Islet precursor cell (in vitro differentiated cells): ENCODE measurements around the gene ITLN1.

ENCODE experiments used
- DNase-seq: peaks from one replicate; pipeline ENCODE4 v3.0.0-alpha.2; 2018

The ITLN1 gene

DNA sequence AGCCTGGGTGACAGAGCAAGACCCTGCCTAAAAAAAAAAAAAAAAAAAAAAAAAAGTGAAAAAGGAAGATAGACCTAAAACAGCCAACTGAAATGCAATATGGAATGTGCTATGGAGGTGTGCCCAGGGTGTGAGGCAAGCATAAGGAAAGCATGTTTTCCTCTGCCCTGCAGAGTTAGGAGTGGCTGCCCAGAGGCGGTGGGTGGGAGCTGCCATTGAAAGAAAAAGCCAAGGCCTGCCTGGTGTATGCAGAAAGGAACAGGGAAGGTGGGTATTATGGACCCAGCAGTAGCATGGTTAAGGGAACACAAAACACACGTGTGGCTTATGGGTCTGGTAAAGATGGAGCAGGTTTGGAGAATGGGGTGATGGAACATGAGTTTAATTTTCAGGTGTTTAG is 31.2 kb downstream of the ITLN1 start:
- no peak for DNase-seq

DNA sequence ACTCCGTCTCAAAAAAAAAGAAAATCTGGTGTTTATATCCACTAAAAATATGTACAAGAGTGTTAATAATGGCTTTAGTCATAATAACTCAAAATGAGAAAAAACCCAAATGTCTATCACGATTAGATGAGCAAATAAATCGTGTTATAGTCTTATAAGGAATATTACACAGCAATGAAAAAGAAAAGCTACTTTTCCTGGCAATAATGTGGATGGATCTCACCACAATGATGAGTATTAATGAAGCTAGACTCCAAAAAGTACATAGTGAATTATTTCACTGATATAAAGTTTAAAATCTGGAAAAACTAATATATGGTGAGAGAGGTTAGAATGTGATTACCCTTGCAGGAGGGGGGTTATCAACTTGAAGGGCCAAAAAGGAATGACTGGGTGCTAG is 32.0 kb downstream of the ITLN1 start:
- no peak for DNase-seq

DNA sequence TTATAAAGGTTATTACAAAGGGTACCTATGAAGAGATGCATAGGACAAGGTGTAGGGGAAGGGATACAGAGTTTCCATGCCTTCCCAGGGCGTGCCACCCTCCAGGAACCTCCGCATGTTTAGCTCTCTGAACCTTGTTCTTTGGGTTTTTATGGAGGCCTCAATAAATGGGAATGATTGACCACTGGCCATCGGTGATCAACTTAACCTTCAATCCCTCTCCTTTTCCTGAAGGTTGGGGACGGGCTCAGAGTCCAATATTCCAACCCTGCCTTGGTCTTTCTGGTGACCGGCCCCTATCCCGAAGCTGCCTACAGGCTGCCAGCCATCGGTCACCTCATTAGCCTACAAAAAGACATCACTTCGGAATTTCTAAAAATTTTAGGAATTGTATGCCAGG is 34.0 kb downstream of the ITLN1 start:
- DNase-seq = no peak

DNA sequence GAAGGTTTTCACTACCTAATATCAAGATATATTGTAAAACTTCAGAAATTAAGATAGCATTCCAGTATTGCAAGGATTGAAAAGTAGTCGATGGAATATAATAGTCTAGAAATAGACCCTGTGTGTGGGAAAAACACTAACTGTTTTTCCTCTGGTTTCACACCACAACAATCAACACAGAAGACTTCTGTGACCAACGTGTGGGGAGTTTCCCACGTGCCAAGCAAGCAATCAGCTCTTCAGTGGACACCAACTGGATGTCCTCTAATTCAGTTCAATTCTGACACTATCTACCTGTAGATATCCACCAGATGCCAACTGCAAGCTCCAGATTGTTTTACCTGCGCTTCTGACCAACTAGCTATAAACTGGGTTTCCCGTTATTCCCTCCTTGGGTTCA is 34.4 kb downstream of the ITLN1 start:
- no peak for DNase-seq

DNA sequence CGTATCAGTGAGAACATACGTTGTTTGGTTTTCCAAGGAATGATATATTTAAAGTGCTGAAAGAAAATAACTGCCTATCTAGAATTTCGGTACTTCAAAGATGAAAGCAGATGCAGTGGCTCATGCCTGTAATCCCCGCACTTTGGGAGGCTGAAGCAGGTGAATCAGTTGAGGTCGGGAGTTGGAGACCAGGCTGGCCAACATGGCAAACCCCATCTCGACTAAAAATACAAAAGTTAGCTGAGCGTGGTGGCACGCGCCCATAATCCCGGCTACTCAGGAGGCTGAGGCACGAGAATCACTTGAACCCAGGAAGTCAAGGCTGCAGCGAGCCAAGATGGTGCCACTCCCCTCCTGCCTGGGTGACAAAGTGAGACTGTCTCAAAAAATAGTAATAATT is 38.7 kb downstream of the ITLN1 start:
- DNase-seq = no peak

DNA sequence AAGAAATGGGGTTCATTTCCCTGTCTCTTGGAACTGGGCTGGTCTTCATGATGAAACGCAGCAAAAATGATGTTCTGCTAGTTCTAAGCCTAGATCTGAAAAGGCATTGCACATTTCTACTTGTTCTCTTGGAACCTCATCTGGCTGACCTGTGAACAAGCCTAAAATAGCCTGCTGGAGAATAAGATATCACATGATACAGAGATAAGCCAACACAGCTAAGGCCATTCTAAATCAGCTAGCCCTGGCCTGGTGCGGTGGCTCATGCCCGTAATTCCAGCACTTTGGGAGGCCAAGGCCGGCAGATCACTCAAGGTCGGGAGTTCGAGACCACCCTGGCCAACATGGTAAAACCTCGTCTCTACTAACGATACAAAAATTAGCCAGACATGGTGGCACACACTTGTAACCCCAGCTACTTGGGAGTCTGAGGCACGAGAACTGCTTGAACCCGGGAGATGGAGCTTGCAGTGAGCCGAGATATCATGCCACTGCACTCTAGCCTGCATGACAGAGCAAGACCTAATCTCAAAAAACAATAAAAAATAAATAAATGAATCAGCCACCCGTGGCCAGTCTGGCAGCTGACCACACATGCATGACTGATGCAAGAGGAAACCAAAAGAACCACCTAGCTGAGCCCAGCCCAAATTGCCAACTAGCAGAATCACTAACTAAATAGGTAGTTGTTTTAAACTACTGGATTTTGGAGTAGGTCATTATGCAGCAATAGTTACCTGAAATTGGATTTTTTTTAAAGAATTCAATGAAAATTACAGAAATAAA is 40.3 kb downstream of the ITLN1 start:
- peak; percentile 16 for DNase-seq

DNA sequence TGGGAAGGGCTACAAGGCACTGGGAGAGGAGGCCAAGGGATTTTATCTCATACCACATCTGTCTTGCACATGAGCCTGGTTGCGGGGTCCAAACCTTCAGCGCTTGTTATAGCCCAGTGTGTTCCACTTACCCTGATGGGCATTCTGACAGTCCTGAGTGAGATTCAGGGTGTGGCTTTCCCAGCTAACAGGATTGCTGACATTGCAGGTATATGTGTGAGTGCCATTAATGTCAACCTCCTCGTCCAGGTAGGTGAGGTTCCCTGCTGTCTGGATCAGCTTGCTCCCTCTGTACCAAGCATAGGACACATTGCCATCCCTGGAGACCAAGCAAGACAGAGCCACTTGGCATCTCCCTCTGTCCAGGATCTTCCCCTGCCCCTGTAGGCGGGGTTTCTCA is 43.9 kb downstream of the ITLN1 start:
- DNase-seq = peak; percentile 48

DNA sequence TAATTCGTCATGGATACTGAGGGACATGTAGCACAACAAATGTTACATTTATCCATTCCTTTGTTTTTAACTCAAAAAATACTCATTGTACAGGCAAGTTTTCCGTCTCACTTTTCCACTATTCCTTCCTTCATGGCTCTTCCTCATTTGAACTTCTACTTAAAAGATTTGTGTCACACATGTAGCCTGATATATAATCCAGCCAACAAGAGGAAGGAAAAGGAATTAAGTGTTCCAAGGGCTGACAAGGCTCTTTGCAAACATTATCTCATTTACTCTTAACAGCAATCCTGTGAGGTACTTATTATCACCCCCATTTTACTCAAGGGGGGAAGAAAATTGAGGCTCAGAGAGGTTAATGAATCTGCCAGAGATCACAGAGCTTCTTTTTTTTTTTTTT is 45.2 kb downstream of the ITLN1 start:
- no peak for DNase-seq

DNA sequence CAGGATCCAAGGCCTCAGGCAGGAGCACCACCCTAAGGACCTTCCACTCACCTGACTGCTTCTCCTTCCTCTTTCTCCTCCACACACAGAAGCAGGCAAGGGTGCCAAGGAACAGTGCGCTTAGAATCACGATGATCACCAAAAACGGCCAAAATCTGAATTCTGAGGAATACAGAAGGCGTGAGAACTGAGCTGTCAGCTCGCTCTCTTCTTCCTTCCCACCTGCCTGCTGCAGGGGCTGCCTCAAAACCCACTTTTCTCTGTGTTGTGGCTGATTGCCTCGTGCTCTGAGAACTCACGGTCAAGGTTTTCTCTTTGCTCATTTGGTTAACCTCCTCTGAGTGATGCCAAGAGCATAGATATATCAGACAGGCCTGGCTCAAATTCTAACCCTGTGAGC is 46.1 kb downstream of the ITLN1 start:
- peak; percentile 28 for DNase-seq

DNA sequence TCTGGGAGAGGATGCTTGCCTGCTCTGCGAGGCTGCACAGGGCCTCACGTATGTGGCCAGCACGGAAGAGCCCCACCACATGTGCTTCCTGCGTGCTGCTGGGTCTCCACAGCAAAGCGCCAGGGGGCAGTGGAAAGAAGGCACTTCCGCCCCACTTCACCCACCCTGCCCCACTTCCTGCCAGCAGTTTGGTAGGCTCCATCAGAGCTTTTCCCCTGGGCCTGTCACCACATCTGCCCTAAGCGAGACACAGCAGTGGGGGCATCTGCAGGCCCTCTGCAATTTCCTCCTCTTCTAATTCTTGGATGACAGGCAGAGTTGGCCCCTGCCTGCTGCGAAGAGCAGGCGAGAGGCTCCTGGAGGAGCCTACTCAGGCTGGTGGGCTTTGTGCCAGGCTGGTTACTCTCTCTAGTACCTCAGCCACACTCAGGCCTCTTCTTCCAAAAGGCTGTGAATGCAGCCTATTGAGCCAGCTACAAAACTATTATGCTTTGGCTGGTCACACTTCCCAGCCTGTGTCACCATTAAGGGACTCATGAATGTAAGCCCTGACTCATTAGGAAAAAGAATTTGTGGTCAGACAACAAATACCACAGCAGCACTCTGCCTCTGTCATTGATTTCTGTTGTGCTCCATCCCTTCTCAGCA is 47.3 kb downstream of the ITLN1 start:
- peak; percentile 75 for DNase-seq

DNA sequence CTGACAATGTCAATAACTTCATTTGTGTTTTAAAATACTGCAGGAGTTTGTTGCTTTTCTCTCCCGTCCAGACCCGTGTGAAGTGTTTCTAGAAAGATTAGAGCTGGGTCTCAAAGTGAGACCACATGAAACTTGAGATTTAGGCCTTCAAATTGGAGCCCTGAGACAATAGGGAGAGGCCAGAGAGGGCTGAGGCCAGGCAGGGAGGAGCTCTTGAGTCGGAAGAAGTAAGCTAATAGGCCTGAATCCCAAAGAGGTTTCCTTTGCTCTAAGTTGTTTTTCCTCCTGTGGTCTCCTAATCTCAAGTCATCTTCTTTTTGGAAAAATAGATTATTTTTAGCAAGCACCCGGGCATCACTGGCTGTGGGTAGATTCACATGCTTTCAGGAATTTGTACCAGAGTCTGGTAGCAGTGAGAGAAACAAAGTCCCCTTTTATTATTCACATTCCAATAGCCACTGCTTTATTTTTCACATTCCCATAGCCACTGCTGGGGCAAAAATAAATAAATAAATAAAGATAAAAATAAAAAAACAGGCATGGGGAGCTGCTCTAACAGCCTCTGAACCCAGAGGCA is 47.9 kb downstream of the ITLN1 start:
- DNase-seq = peak; percentile 22

DNA sequence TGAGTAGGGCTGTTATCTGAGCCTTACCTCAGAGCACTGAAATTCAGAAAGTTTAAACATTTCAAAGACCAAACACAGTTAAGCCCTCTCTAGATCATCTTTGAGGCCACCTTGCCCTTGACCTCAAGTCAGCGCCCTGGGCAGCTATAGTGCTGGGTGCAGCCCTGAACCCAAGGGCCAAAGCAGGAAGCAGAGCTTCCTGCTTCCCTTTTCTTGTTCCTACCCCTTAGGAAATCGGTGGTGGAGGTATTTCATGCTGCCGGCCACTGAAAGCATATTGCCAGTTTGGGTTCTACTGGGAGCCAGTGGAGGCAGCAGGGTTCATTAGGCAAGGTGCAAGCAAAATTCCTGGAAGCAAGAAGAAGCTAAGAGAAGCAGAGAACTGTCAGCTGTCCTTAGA is 48.4 kb downstream of the ITLN1 start:
- DNase-seq = peak; percentile 30

DNA sequence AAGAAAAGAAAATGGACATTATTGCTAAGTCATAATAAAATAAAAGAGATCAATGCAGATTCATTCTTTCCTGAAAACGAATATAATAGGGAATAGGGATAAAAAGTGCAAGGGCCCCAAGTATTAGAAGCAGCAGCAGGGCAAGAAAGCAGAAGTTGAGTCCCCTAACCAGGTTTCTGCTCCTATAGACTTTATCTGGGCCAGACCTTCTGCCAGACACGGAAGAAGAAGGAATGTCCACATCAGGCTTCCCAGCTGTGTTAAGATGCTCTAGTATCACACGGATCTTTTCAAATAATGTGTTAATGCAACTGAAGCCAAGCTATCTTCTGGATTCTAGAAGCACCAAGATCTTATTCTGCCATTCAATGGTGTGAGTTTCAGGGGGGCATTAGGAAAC is 49.2 kb downstream of the ITLN1 start:
- no peak for DNase-seq

DNA sequence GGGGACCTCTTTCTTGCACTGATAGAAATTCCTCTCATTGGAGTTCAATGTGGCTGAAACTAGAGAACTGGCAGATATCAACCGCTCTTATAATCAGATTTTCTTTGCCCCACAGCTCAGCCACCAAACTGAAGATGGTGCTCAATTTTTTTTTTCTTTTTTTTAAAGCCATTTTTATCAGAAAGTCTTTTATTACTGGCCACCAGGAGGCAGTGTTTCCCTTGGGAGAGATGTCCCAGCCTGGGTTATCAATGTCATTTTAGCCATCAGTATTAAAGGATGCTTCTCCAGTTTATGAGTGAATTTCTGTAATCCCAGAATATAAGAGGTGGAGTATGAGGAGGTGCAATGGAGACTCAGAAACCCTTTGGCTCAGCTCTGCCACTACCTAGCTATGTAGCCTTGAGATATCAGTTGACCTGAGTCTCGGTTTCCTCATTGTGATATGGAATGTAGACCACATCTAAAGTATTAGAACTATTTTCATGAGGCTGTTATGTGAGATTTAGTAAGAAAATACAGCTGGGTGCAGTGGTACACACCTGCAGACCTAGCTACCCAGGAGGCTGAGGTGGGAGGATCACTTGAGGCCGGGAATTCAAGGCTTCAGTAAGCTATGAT is 49.9 kb downstream of the ITLN1 start:
- peak; percentile 41 for DNase-seq

DNA sequence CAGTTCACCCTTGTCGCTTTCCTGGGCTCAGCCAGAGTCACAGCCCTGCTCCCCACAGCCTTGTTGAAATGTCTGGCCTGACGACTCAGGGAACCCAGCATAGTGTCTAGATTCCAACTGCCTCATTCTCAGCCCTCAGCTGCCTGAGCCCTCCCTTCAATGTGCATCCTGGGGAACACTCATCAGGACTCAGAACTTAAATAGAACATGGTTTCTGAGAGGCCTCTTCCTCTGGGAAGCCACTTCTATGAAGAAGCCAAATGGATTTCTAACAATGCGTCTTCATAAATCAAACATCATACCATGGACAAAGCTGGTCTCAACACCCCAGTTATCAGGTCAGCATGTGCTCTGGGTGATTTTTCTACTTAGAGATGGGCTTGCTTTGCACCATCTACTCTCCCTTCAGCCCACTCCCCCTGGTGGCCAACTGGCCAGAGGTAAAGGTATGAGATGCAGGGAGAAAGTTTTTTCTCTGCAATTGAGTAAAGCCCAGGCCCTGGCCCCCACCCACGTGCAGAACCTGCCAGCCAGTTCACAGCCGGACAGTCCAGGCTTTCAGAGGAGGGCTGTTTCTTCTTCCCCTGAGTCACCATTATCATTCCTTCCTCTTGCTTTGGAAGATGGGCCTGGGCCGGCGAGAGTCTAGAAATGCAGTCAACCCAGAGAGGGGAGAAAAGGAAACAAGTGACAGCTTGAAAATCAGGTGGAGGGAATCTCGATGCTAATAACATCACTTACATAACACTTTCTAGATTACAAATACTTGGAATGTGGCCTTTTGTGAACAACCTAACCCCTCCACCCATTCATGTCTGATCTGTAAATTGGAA is 54.4 kb downstream of the ITLN1 start:
- peak; percentile 94 for DNase-seq

DNA sequence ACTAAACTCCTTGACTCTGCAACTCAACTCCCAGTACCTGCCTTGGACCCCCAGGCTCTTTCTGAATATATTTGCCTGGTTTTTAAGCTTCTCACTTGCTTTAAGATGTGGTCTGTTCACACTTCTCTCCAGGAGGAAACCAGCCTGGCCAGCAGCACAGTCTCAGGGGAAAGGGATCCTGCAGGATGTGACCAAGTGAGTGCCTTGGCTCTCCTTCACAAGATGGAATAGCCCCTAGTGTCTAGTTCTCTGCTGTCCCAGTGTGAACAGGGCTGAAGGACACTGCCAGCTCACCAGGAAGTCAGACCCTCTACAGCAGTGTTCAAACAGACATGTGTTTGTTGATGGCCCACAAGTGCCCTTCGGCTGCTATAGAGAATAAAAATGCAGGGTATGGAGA is 55.2 kb downstream of the ITLN1 start:
- DNase-seq = no peak

DNA sequence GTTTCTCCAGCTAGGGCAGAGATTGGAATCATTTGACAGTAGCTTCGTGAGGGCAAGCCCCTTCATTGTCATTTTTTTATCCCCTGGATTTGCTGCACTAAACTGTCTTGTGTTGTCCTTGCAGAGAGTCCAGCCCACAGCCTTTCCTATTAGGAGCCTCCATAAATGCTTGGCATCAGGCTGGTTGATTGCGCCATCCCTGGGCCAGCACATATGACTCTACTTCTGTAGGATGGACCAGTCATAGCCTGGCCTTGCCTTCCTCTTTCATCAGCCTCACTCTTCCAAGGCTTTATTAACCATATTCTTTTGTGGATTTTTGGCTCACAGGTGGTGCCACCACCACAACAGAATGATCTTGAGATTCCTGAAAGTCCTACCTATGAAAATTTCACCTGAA is 57.6 kb downstream of the ITLN1 start:
- no peak for DNase-seq

DNA sequence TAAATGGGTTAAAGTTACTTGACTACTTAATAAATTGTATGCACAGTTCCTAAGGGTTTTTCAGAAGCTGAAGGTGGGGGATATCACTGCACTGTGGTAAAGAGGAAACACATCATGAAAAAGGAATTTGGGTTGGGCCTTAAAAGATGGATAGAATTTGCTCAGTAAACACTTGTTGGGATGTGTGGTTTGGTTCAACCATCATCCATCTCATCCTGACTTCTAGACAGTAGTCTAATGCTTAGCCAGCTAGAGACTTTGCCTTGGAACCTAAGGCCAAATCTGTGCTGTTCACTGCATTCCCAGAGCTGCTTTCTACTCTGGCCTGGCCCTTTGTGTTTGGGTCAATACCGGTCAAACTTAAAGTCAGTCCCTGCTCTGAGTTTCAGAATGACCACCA is 58.4 kb downstream of the ITLN1 start:
- DNase-seq = no peak
